Lung (tissue), 12 donors: ENCODE data around the gene ATXN1. TPM values are rescaled to one million over a fixed set of nuclear protein-coding genes. Genes with fewer than 3 reads are reported as not detected.

Experiments used
- ATAC-seq: fragments of 200-7000 bp; cut with Tn5 transposase; one replicate; pipeline ENCODE4 v1.9.1; 2020; ENCODE audit warnings: moderate number of reproducible peaks; ENCODE audit not compliant: insufficient read depth, low FRiP score
- DNase-seq, 3 donors: peaks; one replicate each; pipeline ENCODE4 v3.0.0-alpha.2; 2013 to 2017
- H3K27ac ChIP-seq, 2 donors: one replicate each; pipeline ENCODE4 v1.5.1; 2013; ENCODE audit warnings: mild to moderate bottlenecking in 2 of 2, moderate library complexity in 2 of 2, control low read depth in 1 of 2, inconsistent platforms in 1 of 2, low read depth in 1 of 2, low read length in 1 of 2
- H3K27me3 ChIP-seq, 3 donors: one replicate each; pipeline ENCODE4 v1.5.1; 2013; ENCODE audit warnings: low read length in 2 of 3; ENCODE audit not compliant: control insufficient read depth in 3 of 3, insufficient read depth in 3 of 3
- H3K36me3 ChIP-seq, 4 donors: one replicate each; pipeline ENCODE4 v1.5.1; 2013; ENCODE audit warnings: low read length in 4 of 4, mild to moderate bottlenecking in 1 of 4, moderate library complexity in 1 of 4; ENCODE audit not compliant: control insufficient read depth in 4 of 4, insufficient read depth in 4 of 4
- H3K4me1 ChIP-seq, 5 donors: one replicate each; pipeline ENCODE4 v1.5.1; 2013; ENCODE audit warnings: low read length in 5 of 5, mild to moderate bottlenecking in 2 of 5, moderate library complexity in 1 of 5; ENCODE audit not compliant: control insufficient read depth in 5 of 5, insufficient read depth in 5 of 5
- H3K4me3 ChIP-seq: one replicate; pipeline ENCODE4 v1.5.1; 2013; ENCODE audit warnings: mild to moderate bottlenecking, control low read depth, moderate library complexity
- H3K9ac ChIP-seq, 2 donors: one replicate each; pipeline ENCODE4 v1.5.1; 2013; ENCODE audit warnings: low read length in 2 of 2, control low read depth in 1 of 2; ENCODE audit not compliant: insufficient read depth in 1 of 2
- H3K9me3 ChIP-seq, 4 donors: one replicate each; pipeline ENCODE4 v1.5.1; 2013; ENCODE audit warnings: low read length in 3 of 4, mild to moderate bottlenecking in 1 of 4, moderate library complexity in 1 of 4; ENCODE audit not compliant: control insufficient read depth in 4 of 4, insufficient read depth in 3 of 4
- WGBS, 2 donors: extraction: QIAGEN DNeasy Blood & Tissue Kit; methylation state at CpG; one replicate each; pipeline ENCODE4 v1.1.7; 2013; 5-methylcytosine and 5-hydroxymethylcytosine counted together
- polyA plus RNA-seq, 2 donors: library from polyadenylated mRNA; stranded (reverse); fragments of 200-250 nt; gene quantifications; one replicate each; pipeline ENCODE4 v1.2.1, GENCODE V29; 2013
- total RNA-seq, 2 donors: library from RNA; depleted of rRNA in 1 of 2; stranded (reverse); fragments of >200 nt in 1 of 2; gene quantifications; one replicate each; pipeline ENCODE4 v1.2.1, GENCODE V29; 2014 to 2021
- TF ChIP-seq, protein P1 (sequence below): IDR thresholded peaks from 2 replicates; pipeline ENCODE4 v1.5.1; 2012; ENCODE audit warnings: mild to moderate bottlenecking; ENCODE audit errors: control extremely low read depth, extremely low read depth
- donor health status: control.
- donor health status: control.
- donor health status: Bipolar disorder and iron deficiency.
- donor health status: healthy.
- donor health status: DM: yes; HTN: yes; CAD: no.

ATXN1 gene
- total and polyA plus RNA-seq, 4 donors: 9.7 to 108 (median 34.9) TPM

DNA sequence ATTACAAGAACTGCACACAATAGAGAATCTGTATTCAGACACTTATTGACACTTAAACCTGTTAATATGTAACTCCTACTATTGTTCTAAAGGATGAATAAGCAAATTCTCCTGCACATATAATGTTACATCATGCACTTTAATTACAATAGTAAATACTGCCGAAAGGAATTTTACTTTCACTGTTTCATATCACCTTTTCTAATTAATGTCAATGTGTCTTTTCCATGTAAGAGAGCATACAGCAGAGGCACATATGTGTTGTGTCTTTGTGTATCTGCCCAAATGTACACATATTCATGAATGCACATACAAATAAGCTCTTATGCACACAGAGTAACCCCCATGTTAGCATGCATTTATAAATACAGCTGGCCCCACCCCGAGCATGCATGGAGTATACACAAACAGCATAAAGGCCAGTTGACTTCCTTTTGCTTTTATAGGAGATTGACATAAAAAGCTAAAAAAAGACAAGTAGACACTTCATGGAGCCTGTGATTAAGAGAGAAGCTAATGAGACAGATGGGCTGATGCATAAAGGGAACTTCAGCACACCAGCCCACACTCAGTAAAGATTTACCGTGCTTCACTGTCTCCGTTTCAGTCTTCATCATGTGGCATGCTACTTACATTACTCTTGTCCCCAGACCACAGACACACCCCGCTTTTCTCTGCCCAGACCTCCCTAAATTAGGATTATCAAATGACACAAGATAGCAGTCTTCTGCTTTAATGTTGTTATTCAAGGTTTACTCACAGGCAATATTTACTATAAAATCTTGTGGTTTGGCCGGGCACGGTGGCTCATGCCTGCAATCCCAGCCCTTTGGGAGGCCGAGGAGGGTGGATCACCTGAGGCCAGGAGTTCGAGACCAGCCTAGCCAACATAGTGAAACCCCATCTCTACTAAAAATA, 184.6 kb downstream of the ATXN1 start:
- Histone ChIP-seq H3K4me3 (no peak overlapping the region), H3K9me3 (no peaks in the 10 kb centered on the region), H3K27me3 (no peaks in the 10 kb centered on the region), H3K9ac (no peak overlapping the region), H3K27ac (no peak overlapping the region), H3K4me1 (peaks cover 0 to 4% (median 0%) of the 10 kb centered on the region in 5 donors), H3K36me3 (peaks cover 0 to 2% (median under 1%) of the 10 kb centered on the region in 4 donors)
- ATAC-seq: no peak
- WGBS, 2 donors: 85 to 87% methylated on average over 9 of the region's 9 CpGs
- no peak for DNase-seq
- TF ChIP-seq, protein P1, sequence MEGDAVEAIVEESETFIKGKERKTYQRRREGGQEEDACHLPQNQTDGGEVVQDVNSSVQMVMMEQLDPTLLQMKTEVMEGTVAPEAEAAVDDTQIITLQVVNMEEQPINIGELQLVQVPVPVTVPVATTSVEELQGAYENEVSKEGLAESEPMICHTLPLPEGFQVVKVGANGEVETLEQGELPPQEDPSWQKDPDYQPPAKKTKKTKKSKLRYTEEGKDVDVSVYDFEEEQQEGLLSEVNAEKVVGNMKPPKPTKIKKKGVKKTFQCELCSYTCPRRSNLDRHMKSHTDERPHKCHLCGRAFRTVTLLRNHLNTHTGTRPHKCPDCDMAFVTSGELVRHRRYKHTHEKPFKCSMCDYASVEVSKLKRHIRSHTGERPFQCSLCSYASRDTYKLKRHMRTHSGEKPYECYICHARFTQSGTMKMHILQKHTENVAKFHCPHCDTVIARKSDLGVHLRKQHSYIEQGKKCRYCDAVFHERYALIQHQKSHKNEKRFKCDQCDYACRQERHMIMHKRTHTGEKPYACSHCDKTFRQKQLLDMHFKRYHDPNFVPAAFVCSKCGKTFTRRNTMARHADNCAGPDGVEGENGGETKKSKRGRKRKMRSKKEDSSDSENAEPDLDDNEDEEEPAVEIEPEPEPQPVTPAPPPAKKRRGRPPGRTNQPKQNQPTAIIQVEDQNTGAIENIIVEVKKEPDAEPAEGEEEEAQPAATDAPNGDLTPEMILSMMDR: no peak

DNA sequence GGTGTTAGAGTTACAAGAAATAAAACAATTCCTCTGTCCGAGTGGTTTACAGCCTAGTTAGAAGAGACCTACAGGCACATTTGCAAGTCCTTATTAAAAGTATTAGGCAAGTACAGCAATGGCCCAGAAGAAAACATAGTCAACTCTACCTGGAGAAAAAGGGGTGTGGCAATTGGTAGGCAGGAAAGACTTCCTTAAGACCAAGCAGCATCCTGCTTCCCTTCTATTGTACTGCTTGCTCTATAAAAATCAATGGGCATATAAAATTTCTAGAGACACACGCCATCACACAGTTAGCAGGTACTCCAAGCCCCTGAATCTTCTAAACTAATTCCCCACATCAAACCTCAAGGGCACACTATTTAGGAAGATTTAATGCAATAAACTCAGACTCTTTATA, 185.6 kb downstream of the ATXN1 start:
- H3K9me3 ChIP-seq: no peaks in the 10 kb centered on the region
- H3K4me3 ChIP-seq: no peak overlapping the region
- DNase-seq (no peak), ATAC-seq (no peak)
- peaks cover 0 to 3% (median 2%) of the 10 kb centered on the region in 4 donors for H3K36me3 ChIP-seq
- peaks cover 0 to 4% (median 0%) of the 10 kb centered on the region in 5 donors for H3K4me1 ChIP-seq
- WGBS, 2 donors: 98% methylated on average over 2 of the region's 2 CpGs
- TF ChIP-seq, protein P1: no peak
- no peaks in the 10 kb centered on the region for H3K27me3 ChIP-seq
- no peak overlapping the region for H3K9ac ChIP-seq
- H3K27ac ChIP-seq: no peak overlapping the region

DNA sequence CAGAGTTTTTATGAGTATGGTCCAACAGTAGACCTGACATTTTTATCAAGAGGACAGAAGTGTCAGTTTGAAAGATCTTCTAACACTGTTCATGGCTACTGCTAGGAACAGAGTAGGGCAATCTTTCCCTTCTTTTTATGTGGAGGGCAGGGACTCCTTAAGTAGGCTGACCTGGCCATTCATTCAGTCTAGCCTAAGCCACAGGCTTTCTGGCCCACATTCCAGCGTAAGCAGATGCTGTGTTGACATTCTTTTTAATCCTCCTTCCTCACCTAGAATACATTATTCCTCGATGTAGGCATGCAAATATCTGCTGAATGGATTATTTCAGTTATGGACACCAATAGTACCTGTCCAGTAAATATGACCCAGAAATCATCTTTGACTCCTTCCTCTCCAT, 188.3 kb downstream of the ATXN1 start:
- H3K36me3 ChIP-seq: peaks cover 0 to 7% (median 1%) of the 10 kb centered on the region in 4 donors
- 92 to 94% methylated on average over 2 of the region's 2 CpGs for WGBS, 2 donors
- peaks cover 0 to 10% (median 3%) of the 10 kb centered on the region in 5 donors for H3K4me1 ChIP-seq
- no peak overlapping the region for H3K9ac ChIP-seq
- ATAC-seq: no peak
- TF ChIP-seq, protein P1: no peak
- H3K4me3 ChIP-seq: no peak overlapping the region
- no peaks in the 10 kb centered on the region for H3K27me3 ChIP-seq
- no peaks in the 10 kb centered on the region for H3K9me3 ChIP-seq
- no peak for DNase-seq
- no peak overlapping the region for H3K27ac ChIP-seq
